ENCODE results near the gene KIF6. TPM values are rescaled to one million over a fixed set of nuclear protein-coding genes. Genes with fewer than 3 reads are reported as not detected.

KIF6 gene
- total and polyA plus RNA-seq, 4 donors, result 1.1 to 7.8 (median 4.5) TPM

- no peak for DNase-seq
- peaks cover 0 to 4% (median 0%) of the 10 kb centered on the region in 5 donors for H3K4me1 ChIP-seq (ENCODE audit: control insufficient read depth in 5 of 5, insufficient read depth in 5 of 5, low read length in 5 of 5)
- H3K27ac ChIP-seq (ENCODE audit: low read depth in 1 of 2, low read length in 1 of 2), result no peak overlapping the region
- TF ChIP-seq, protein P1, sequence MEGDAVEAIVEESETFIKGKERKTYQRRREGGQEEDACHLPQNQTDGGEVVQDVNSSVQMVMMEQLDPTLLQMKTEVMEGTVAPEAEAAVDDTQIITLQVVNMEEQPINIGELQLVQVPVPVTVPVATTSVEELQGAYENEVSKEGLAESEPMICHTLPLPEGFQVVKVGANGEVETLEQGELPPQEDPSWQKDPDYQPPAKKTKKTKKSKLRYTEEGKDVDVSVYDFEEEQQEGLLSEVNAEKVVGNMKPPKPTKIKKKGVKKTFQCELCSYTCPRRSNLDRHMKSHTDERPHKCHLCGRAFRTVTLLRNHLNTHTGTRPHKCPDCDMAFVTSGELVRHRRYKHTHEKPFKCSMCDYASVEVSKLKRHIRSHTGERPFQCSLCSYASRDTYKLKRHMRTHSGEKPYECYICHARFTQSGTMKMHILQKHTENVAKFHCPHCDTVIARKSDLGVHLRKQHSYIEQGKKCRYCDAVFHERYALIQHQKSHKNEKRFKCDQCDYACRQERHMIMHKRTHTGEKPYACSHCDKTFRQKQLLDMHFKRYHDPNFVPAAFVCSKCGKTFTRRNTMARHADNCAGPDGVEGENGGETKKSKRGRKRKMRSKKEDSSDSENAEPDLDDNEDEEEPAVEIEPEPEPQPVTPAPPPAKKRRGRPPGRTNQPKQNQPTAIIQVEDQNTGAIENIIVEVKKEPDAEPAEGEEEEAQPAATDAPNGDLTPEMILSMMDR (IDR thresholded peaks at IDR 0.05; ENCODE audit: control extremely low read depth, extremely low read depth), result no peak
- H3K9ac ChIP-seq (ENCODE audit: insufficient read depth in 1 of 2, low read length in 2 of 2), result no peak overlapping the region
- H3K9me3 ChIP-seq (ENCODE audit: control insufficient read depth in 4 of 4, insufficient read depth in 3 of 4, low read length in 3 of 4), result peaks cover 0 to 3% (median 0%) of the 10 kb centered on the region in 4 donors
- WGBS, 2 donors, result 19 to 31% methylated on average over 2 of the region's 2 CpGs
- no peak overlapping the region for H3K4me3 ChIP-seq
- ATAC-seq (ENCODE audit: insufficient read depth, low FRiP score), result no peak
- no peaks in the 10 kb centered on the region for H3K36me3 ChIP-seq (ENCODE audit: control insufficient read depth in 4 of 4, insufficient read depth in 4 of 4, low read length in 4 of 4)
- H3K27me3 ChIP-seq (ENCODE audit: control insufficient read depth in 3 of 3, insufficient read depth in 3 of 3, low read length in 2 of 3), result peaks cover 0 to 7% (median 0%) of the 10 kb centered on the region in 3 donors
These were observed 442.4 kb downstream of the KIF6 start for GRCh38 chr6:39282774-39283173.

GRCh38 chr6:39281312-39281980, 443.8 kb downstream of the KIF6 start:
- Histone ChIP-seq H3K9me3 (ENCODE audit: control insufficient read depth in 4 of 4, insufficient read depth in 3 of 4, low read length in 3 of 4) (peaks cover 0 to 3% (median 0%) of the 10 kb centered on the region in 4 donors), H3K4me1 (ENCODE audit: control insufficient read depth in 5 of 5, insufficient read depth in 5 of 5, low read length in 5 of 5) (peaks cover 0 to 4% (median 0%) of the 10 kb centered on the region in 5 donors), H3K4me3 (no peak overlapping the region), H3K27me3 (ENCODE audit: control insufficient read depth in 3 of 3, insufficient read depth in 3 of 3, low read length in 2 of 3) (peaks cover 0 to 7% (median 0%) of the 10 kb centered on the region in 3 donors), H3K36me3 (ENCODE audit: control insufficient read depth in 4 of 4, insufficient read depth in 4 of 4, low read length in 4 of 4) (no peaks in the 10 kb centered on the region), H3K27ac (ENCODE audit: low read depth in 1 of 2, low read length in 1 of 2) (no peak overlapping the region), H3K9ac (ENCODE audit: insufficient read depth in 1 of 2, low read length in 2 of 2) (no peak overlapping the region)
- TF ChIP-seq, protein P1 (IDR thresholded peaks at IDR 0.05; ENCODE audit: control extremely low read depth, extremely low read depth), result no peak
- ATAC-seq (ENCODE audit: insufficient read depth, low FRiP score) (no peak), DNase-seq (no peak)
- 76 to 83% methylated on average over 11 of the region's 11 CpGs for WGBS, 2 donors

DNA sequence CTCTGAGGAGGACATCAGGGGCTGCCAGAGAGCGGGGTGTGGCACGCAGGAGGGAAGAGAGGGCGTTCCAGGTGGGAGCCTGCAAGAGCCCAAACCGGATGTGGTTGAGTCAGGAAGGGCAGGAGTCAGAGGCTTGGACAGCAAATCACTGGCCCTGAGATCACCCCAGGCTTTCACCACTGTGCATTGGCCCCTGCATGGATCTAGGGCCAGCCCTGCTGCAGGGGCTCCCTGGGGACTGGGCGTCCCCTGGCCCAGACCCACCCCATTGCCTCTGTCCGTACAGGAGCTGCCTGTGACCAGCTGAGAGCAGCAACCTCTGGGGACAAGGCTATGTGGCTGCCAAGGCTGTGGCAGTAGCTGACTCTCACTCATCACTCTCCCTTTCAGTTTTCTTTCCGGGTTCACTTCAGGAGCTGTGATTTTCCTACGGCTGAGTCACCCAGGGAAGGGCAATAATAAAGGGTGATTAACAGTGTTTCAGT, 444.9 kb downstream of the KIF6 start:
- ATAC-seq (ENCODE audit: insufficient read depth, low FRiP score), result peak; percentile 34

More for the DNA sequence above, 444.9 kb downstream of the KIF6 start:
- no peaks in the 10 kb centered on the region for H3K36me3 ChIP-seq (ENCODE audit: control insufficient read depth in 4 of 4, insufficient read depth in 4 of 4, low read length in 4 of 4)
- TF ChIP-seq, protein P1 (IDR thresholded peaks at IDR 0.05; ENCODE audit: control extremely low read depth, extremely low read depth), result no peak
- H3K9ac ChIP-seq (ENCODE audit: insufficient read depth in 1 of 2, low read length in 2 of 2), result no peak overlapping the region
- DNase-seq, result no peak
- H3K4me1 ChIP-seq (ENCODE audit: control insufficient read depth in 5 of 5, insufficient read depth in 5 of 5, low read length in 5 of 5), result peaks cover 0 to 4% (median 0%) of the 10 kb centered on the region in 5 donors
- whole genome bisulfite sequencing, 2 donors, result 53 to 55% methylated on average over 8 of the region's 8 CpGs
- peaks cover 0 to 7% (median 0%) of the 10 kb centered on the region in 3 donors for H3K27me3 ChIP-seq (ENCODE audit: control insufficient read depth in 3 of 3, insufficient read depth in 3 of 3, low read length in 2 of 3)
- H3K4me3 ChIP-seq, result no peak overlapping the region
- no peak overlapping the region for H3K27ac ChIP-seq (ENCODE audit: low read depth in 1 of 2, low read length in 1 of 2)
- peaks cover 0 to 3% (median 0%) of the 10 kb centered on the region in 4 donors for H3K9me3 ChIP-seq (ENCODE audit: control insufficient read depth in 4 of 4, insufficient read depth in 3 of 4, low read length in 3 of 4)

Small RNA genes within 50 kb of the gene (small RNA-seq; reads per million reads assigned to genes)
- gene RNU1-54P (ENCODE audit: low replicate concordance), result not detected

Other genes with a start within 250 kb of the KIF6 start
- gene DAAM2, start 67.0 kb upstream of the KIF6 start, total RNA-seq, result 10 to 100 TPM; 30.3 to 43.0 TPM
- gene DAAM2, start 67.0 kb upstream of the KIF6 start, polyA plus RNA-seq, result 10 to 100 TPM; 13.6 to 26.8 TPM
- 10 to 100 TPM; 19.5 to 23.0 TPM for gene MOCS1, start 209.1 kb upstream of the KIF6 start, total RNA-seq
- 10 to 100 TPM; 10.3 to 18.8 TPM for gene MOCS1, start 209.1 kb upstream of the KIF6 start, polyA plus RNA-seq

All from lung (tissue), 13 donors.